ENCODE data around the gene UMODL1. TPM values are rescaled to one million over a fixed set of nuclear protein-coding genes. Genes with fewer than 3 reads are reported as not detected.

The UMODL1 gene
- total and polyA plus RNA-seq, 2 donors (not counting 3 experiments of a cell fraction or from before 2014, with no cell fraction given): not detected

- dilution Hi-C loops (cut with MboI; ENCODE audit: extremely low pct_ligation_motif_present, low sequenced_read_pairs): no loop called here
- H3K4me1 ChIP-seq (ENCODE audit: control insufficient read depth, extremely low read depth, insufficient read depth, low read length): peaks cover 5% of the 10 kb centered on the region
- no peak overlapping the region for H3K4me2 ChIP-seq (ENCODE audit: insufficient read depth, low read length)
- no peak for DNase-seq (ENCODE audit: low read depth, low spot score)
- no peak overlapping the region for H3K4me3 ChIP-seq (replicated peaks in 1 of 3; ENCODE audit: insufficient read depth in 1 of 3, low read depth in 1 of 3, low read length in 3 of 3)
- H3K9ac ChIP-seq (replicated peaks; ENCODE audit: extremely low read depth, insufficient read depth, low read length): no peak overlapping the region
- no peaks in the 10 kb centered on the region for H4K20me1 ChIP-seq (replicated peaks; ENCODE audit: control insufficient read depth, extremely low read depth, insufficient read depth, low read length)
- intact Hi-C loops (cut with micrococcal nuclease): no loop called here
- H3K27me3 ChIP-seq (ENCODE audit: control insufficient read depth in 2 of 2, insufficient read depth in 2 of 2, low read length in 2 of 2): peaks cover 0 to 2% of the 10 kb centered on the region in 2 experiments
- no TSS peak for BruUV-seq (replicated peaks)
- no peak overlapping the region for H2AFZ ChIP-seq (ENCODE audit: low read depth, low read length)
- no peaks in the 10 kb centered on the region for H3K9me1 ChIP-seq (replicated peaks; ENCODE audit: control insufficient read depth, extremely low read depth, insufficient read depth, low read length)
- no peaks in the 10 kb centered on the region for H3K9me3 ChIP-seq (replicated peaks; ENCODE audit: control insufficient read depth, insufficient read depth, low read length)
- no peaks in the 10 kb centered on the region for H3K79me2 ChIP-seq (ENCODE audit: control insufficient read depth, insufficient read depth, low read length)
- no peak for FAIRE-seq
- TF ChIP-seq POLR2A (IDR thresholded peaks at IDR 0.05; ENCODE audit: low read depth, low read length) (no peak), JUN (IDR thresholded peaks at IDR 0.05; ENCODE audit: borderline replicate concordance, insufficient read depth, insufficient read length, low read depth) (no peak), POLR2AphosphoS5 (IDR thresholded peaks at IDR 0.05; ENCODE audit: insufficient read depth, low read depth, low read length) (no peak), MYC (IDR thresholded peaks at IDR 0.05; ENCODE audit: low read depth, low read length) (no peak), GATA2 (IDR thresholded peaks at IDR 0.05; ENCODE audit: insufficient read depth, insufficient read length, low read depth, low read length) (no peak), EZH2 (IDR thresholded peaks at IDR 0.05; ENCODE audit: borderline replicate concordance, low read depth, low read length, severe bottlenecking) (no peak), FOS (IDR thresholded peaks at IDR 0.05; ENCODE audit: borderline replicate concordance, insufficient read depth, low read length) (no peak)
- TF ChIP-seq, protein P1, sequence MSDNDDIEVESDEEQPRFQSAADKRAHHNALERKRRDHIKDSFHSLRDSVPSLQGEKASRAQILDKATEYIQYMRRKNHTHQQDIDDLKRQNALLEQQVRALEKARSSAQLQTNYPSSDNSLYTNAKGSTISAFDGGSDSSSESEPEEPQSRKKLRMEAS (IDR thresholded peaks at IDR 0.05; ENCODE audit: insufficient read depth, insufficient read length): no peak
- TF ChIP-seq, protein P2, sequence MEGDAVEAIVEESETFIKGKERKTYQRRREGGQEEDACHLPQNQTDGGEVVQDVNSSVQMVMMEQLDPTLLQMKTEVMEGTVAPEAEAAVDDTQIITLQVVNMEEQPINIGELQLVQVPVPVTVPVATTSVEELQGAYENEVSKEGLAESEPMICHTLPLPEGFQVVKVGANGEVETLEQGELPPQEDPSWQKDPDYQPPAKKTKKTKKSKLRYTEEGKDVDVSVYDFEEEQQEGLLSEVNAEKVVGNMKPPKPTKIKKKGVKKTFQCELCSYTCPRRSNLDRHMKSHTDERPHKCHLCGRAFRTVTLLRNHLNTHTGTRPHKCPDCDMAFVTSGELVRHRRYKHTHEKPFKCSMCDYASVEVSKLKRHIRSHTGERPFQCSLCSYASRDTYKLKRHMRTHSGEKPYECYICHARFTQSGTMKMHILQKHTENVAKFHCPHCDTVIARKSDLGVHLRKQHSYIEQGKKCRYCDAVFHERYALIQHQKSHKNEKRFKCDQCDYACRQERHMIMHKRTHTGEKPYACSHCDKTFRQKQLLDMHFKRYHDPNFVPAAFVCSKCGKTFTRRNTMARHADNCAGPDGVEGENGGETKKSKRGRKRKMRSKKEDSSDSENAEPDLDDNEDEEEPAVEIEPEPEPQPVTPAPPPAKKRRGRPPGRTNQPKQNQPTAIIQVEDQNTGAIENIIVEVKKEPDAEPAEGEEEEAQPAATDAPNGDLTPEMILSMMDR (IDR thresholded peaks at IDR 0.05; ENCODE audit: extremely low read depth in 1 of 2, insufficient read depth in 1 of 2, low read depth in 1 of 2, low read length in 2 of 2): no peak
- POLR2A ChIA-PET: no interaction called here
- H3K27ac ChIP-seq (ENCODE audit: insufficient read depth, low read depth, low read length): no peak overlapping the region
- H3K36me3 ChIP-seq (ENCODE audit: control insufficient read depth in 2 of 2, extremely low read depth in 1 of 2, insufficient read depth in 2 of 2, low read length in 2 of 2): no peaks in the 10 kb centered on the region
- CTCF ChIA-PET: interaction anchor here (0.6 to 1.2 kb wide), 4 partner anchors 52 to 495 kb away, joined by 3 to 4 read pairs (median 4); no protein-coding TSS in a partner anchor
Observed at GRCh38 chr21:42038393-42038792, 32.7 kb upstream of the UMODL1 start.

All from endothelial cell of umbilical vein (primary cell).